HG03432 (cell line): Measurements from ENCODE around the gene CT45A2.
"Not testable (repeated sequence)": the region's sequence is repeated elsewhere in the genome, so short reads cannot be mapped to it uniquely, and the experiment has no call there.

Experiments
- ATAC-seq: cut with Tn5 transposase; IDR thresholded peaks from one replicate; pipeline ENCODE4 v1.9.1; 2021; ENCODE audit warnings: mild to moderate bottlenecking, moderate library complexity; ENCODE audit not compliant: unreplicated experiment

Gene CT45A2

GRCh38 chrX:135819912-135820311 lies at the start of gene CT45A2:
Gene CT45A2, minus strand, starts transcription at chrX:135820012. Its CDS starts 3,747 bp downstream, at chrX:135816265.
- not testable (repeated sequence) for ATAC-seq

GRCh38 chrX:135854438-135854837 lies 34.6 kb upstream of the CT45A2 start, which contains the start of gene CT45A8:
Gene CT45A8, minus strand, starts transcription at chrX:135854538. Its CDS starts 3,755 bp downstream, at chrX:135850783.
- ATAC-seq, result not testable (repeated sequence)

- not testable (repeated sequence) for ATAC-seq
These were observed 17.4 kb upstream of the CT45A2 start, which contains the start of gene CT45A7 for GRCh38 chrX:135837180-135837579. Gene CT45A7, minus strand, starts transcription at chrX:135837280. Its CDS starts 3,747 bp downstream, at chrX:135833533.

GRCh38 chrX:135802687-135803086 lies 17.1 kb downstream of the CT45A2 start, which contains the start of gene CT45A6:
Gene CT45A6, minus strand, starts transcription at chrX:135802787. Its CDS starts 3,794 bp downstream, at chrX:135798993.
- ATAC-seq, result not testable (repeated sequence)

- not testable (repeated sequence) for ATAC-seq
These were observed 34.4 kb downstream of the CT45A2 start, which contains the start of gene CT45A5 for GRCh38 chrX:135785403-135785802. Gene CT45A5, minus strand, starts transcription at chrX:135785503. Its CDS starts 3,774 bp downstream, at chrX:135781729.

GRCh38 chrX:135768091-135768490 lies 51.7 kb downstream of the CT45A2 start, which contains the start of gene CT45A3:
Gene CT45A3, minus strand, starts transcription at chrX:135768191. Its CDS starts 3,747 bp downstream, at chrX:135764444.
- ATAC-seq, result not testable (repeated sequence)
